Spleen (tissue), 11 donors: Measurements from ENCODE around the gene DGKH. TPM values are rescaled to one million over a fixed set of nuclear protein-coding genes. Genes with fewer than 3 reads are reported as not detected.

Experiments
- DNase-seq: peaks from one replicate; pipeline ENCODE4 v3.0.0-alpha.2; 2020
- H3K27ac ChIP-seq, 8 donors: fragments of 200-600 bp; sonication (generic) in 7 of 8; 1 replicate in 4 of 8; 2 replicates in 4 of 8; pipeline versions ENCODE4 v1.5.0 to v1.8.0; 2016 to 2021; ENCODE audit warnings: inconsistent platforms in 4 of 8, mild to moderate bottlenecking in 4 of 8, moderate library complexity in 1 of 8
- H3K27me3 ChIP-seq, 7 donors: fragments of 200-600 bp; sonication (generic) in 6 of 7; replicated peaks in 1 of 7; 1 replicate in 4 of 7; 2 replicates in 3 of 7; pipeline versions ENCODE4 v1.5.0 to v1.8.0; 2016 to 2021; ENCODE audit warnings: inconsistent platforms in 3 of 7, mild to moderate bottlenecking in 1 of 7
- H3K36me3 ChIP-seq, 6 donors: fragments of 200-600 bp; sonication (generic) in 5 of 6; 1 replicate in 4 of 6; 2 replicates in 2 of 6; pipeline versions ENCODE4 v1.5.0 to v1.8.0; 2016 to 2021; ENCODE audit warnings: inconsistent platforms in 2 of 6
- H3K4me1 ChIP-seq, 6 donors: fragments of 200-600 bp; sonication (generic) in 5 of 6; 1 replicate in 3 of 6; 2 replicates in 3 of 6; pipeline versions ENCODE4 v1.5.0 to v1.8.0; 2016 to 2021; ENCODE audit warnings: inconsistent platforms in 3 of 6
- H3K4me3 ChIP-seq, 8 donors: fragments of 200-600 bp; sonication (generic) in 7 of 8; 1 replicate in 4 of 8; 2 replicates in 4 of 8; pipeline versions ENCODE4 v1.5.0 to v1.8.0; 2016 to 2021; ENCODE audit warnings: inconsistent platforms in 4 of 8, mild to moderate bottlenecking in 4 of 8, moderate library complexity in 2 of 8
- H3K9me3 ChIP-seq, 8 donors: fragments of 200-600 bp; sonication (generic) in 7 of 8; 1 replicate in 4 of 8; 2 replicates in 4 of 8; pipeline versions ENCODE4 v1.5.0 to v1.8.0; 2016 to 2021; ENCODE audit warnings: inconsistent platforms in 4 of 8
- POLR2A ChIP-seq, 3 donors: fragments of 450-650 bp; IDR thresholded peaks; one replicate each; pipeline ENCODE4 v1.5.1; 2017; ENCODE audit warnings: antibody characterized with exemption in 3 of 3, mild to moderate bottlenecking in 1 of 3
- POLR2AphosphoS5 ChIP-seq, 3 donors: sonication (generic); formaldehyde crosslinking; IDR thresholded peaks; one replicate each; pipeline ENCODE4 v1.5.1; 2017; ENCODE audit warnings: antibody characterized with exemption in 3 of 3
- WGBS, 5 donors: extraction: QIAGEN DNeasy Blood & Tissue Kit in 3 of 5; methylation state at CpG; one replicate each; pipeline versions ENCODE4 v1.1.5 to v1.1.7; 2013 to 2018; 5-methylcytosine and 5-hydroxymethylcytosine counted together
- intact Hi-C: fragments of 100-400 bp; cut with DNase I; formaldehyde crosslinking; loops from one replicate; pipeline ENCODE4 v1.15.0; 2023; ENCODE audit warnings: low total_unique reads
- polyA plus RNA-seq, 3 donors: library from polyadenylated mRNA; stranded (reverse); fragments of 200-250 nt; gene quantifications; one replicate each; pipeline ENCODE4 v1.2.1, GENCODE V29; 2013
- total RNA-seq, 7 donors: library from RNA; depleted of rRNA in 3 of 7; stranded (reverse); fragments of >200 nt in 3 of 7; fragmentation: NEBNext Ultra II Directional in 4 of 7; extraction: Animal tissue kit (Norgen Biotek cat#: 25700) in 4 of 7; gene quantifications; one replicate each; pipeline versions ENCODE4 v1.1.0 to v1.2.1, GENCODE V29; 2016 to 2021
- TF ChIP-seq, protein P1 (sequence below), 11 experiments: fragments of 200-600 bp in 7 of 11; fragments of 450-650 bp in 4 of 11; sonication (generic) in 4 of 11; IDR thresholded peaks in 8 of 11; conservative IDR thresholded peaks in 3 of 11; 1 replicate in 7 of 11; 2 replicates in 4 of 11; pipeline versions ENCODE4 v1.4.0 to v1.8.0; 2016 to 2021; ENCODE audit warnings: antibody characterized with exemption in 11 of 11, inconsistent platforms in 4 of 11, mild to moderate bottlenecking in 1 of 11
- donor health status: healthy with polysubstance abuse.
- donor health status: DM: no; HTN: no; CAD: no; lungs with moderate emphysema.
- donor health status: DM: no; HTN: no; CAD: no.
- donor health status: Bipolar disorder and iron deficiency.
- donor health status: healthy.
- donor health status: DM: no; HTN: no; CAD: no.
- donor health status: DM: yes; HTN: yes; CAD: no.

The DGKH gene
- total and polyA plus RNA-seq, 10 donors = 0.52 to 15.3 (median 10.8) TPM

DNA sequence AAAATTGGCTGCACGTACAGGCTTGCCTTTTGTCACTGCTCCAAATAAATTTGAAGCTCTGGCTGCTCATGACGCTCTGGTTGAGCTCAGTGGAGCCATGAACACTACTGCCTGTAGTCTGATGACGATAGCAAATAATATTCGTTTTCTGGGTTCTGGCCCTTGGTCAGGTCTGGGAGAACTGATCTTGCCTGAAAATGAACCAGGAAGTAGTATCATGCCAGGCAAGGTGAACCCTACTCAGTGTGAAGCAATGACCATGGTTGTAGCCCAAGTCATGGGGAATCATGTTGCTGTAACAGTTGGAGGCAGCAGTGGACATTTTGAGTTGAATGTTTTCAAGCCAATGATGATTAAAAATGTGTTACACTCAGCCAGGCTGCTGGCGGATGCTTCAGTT lies 207.4 kb downstream of the DGKH start:
- TF ChIP-seq, protein P1, sequence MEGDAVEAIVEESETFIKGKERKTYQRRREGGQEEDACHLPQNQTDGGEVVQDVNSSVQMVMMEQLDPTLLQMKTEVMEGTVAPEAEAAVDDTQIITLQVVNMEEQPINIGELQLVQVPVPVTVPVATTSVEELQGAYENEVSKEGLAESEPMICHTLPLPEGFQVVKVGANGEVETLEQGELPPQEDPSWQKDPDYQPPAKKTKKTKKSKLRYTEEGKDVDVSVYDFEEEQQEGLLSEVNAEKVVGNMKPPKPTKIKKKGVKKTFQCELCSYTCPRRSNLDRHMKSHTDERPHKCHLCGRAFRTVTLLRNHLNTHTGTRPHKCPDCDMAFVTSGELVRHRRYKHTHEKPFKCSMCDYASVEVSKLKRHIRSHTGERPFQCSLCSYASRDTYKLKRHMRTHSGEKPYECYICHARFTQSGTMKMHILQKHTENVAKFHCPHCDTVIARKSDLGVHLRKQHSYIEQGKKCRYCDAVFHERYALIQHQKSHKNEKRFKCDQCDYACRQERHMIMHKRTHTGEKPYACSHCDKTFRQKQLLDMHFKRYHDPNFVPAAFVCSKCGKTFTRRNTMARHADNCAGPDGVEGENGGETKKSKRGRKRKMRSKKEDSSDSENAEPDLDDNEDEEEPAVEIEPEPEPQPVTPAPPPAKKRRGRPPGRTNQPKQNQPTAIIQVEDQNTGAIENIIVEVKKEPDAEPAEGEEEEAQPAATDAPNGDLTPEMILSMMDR (IDR thresholded peaks at IDR 0.05 in 8 of 11, conservative IDR thresholded peaks at IDR 0.05 in 3 of 11) = no peak
- TF ChIP-seq POLR2AphosphoS5 (IDR thresholded peaks at IDR 0.05) = no peak
- no peak for TF ChIP-seq POLR2A (IDR thresholded peaks at IDR 0.05)
- intact Hi-C loops = no loop called here
- DNase-seq = no peak
- Histone ChIP-seq H3K9me3 (no peaks in the 10 kb centered on the region), H3K36me3 (no peaks in the 10 kb centered on the region), H3K4me1 (no peaks in the 10 kb centered on the region), H3K4me3 (no peak overlapping the region), H3K27me3 (no peaks in the 10 kb centered on the region), H3K27ac (no peak overlapping the region)
- WGBS, 5 donors = 83 to 94% (median 90%) methylated on average over 5 of the region's 5 CpGs

DNA sequence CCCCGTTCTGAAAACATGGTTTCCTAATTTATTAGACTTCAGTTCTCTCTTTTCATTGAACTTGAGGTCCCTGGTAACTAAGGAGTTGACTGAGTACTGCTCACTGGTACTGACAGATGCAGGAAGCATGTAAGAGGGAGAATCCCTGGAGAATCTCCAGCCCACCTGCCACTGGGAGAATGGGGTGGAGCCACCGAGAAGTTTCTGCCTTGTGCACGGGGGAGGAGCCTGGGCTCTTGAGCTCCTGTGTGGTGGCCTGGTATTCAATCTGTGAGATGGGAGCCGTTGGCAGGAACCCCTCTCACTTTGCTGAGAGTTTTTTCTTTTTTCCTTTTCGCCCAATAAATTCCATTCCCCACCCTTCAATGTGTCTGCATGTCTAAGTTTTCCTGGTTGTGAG lies 210.3 kb downstream of the DGKH start:
- intact Hi-C loops = no loop called here
- H3K9me3 ChIP-seq = no peaks in the 10 kb centered on the region
- H3K4me3 ChIP-seq = no peak overlapping the region
- H3K4me1 ChIP-seq = no peaks in the 10 kb centered on the region
- 80 to 87% (median 83%) methylated on average over 5 of the region's 5 CpGs for WGBS, 5 donors
- DNase-seq = no peak
- H3K36me3 ChIP-seq = no peaks in the 10 kb centered on the region
- no peaks in the 10 kb centered on the region for H3K27me3 ChIP-seq
- H3K27ac ChIP-seq = no peak overlapping the region
- TF ChIP-seq, protein P1 (IDR thresholded peaks at IDR 0.05 in 8 of 11, conservative IDR thresholded peaks at IDR 0.05 in 3 of 11) = no peak
- TF ChIP-seq POLR2AphosphoS5 (IDR thresholded peaks at IDR 0.05) = no peak
- TF ChIP-seq POLR2A (IDR thresholded peaks at IDR 0.05) = no peak

DNA sequence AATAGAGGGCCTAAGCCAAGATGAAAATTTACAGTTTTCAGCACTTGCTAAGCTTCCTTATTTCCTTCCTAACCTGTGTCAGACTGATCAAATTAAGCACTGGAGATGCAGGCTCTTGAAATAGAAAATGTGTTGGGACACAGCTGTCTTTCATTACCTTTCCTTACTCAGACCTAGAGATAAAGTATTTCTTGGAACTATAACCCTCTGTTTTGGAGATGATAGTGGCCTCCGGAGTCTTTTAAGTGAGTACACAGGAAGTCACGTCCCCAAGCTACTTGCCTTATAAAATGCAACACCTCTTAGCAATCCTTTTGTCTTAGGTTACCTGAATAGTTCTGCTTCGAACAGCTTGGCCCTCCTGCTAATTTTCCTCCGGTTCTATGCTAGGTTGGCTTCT lies 211.1 kb downstream of the DGKH start:
- Histone ChIP-seq H3K27ac (no peak overlapping the region), H3K4me3 (no peak overlapping the region), H3K4me1 (no peaks in the 10 kb centered on the region), H3K36me3 (no peaks in the 10 kb centered on the region), H3K9me3 (no peaks in the 10 kb centered on the region), H3K27me3 (no peaks in the 10 kb centered on the region)
- DNase-seq = no peak
- intact Hi-C loops = no loop called here
- WGBS, 5 donors = 78 to 86% (median 84%) methylated on average over 4 of the region's 4 CpGs
- TF ChIP-seq POLR2A (IDR thresholded peaks at IDR 0.05) (no peak), POLR2AphosphoS5 (IDR thresholded peaks at IDR 0.05) (no peak)
- TF ChIP-seq, protein P1 (IDR thresholded peaks at IDR 0.05 in 8 of 11, conservative IDR thresholded peaks at IDR 0.05 in 3 of 11) = no peak

DNA sequence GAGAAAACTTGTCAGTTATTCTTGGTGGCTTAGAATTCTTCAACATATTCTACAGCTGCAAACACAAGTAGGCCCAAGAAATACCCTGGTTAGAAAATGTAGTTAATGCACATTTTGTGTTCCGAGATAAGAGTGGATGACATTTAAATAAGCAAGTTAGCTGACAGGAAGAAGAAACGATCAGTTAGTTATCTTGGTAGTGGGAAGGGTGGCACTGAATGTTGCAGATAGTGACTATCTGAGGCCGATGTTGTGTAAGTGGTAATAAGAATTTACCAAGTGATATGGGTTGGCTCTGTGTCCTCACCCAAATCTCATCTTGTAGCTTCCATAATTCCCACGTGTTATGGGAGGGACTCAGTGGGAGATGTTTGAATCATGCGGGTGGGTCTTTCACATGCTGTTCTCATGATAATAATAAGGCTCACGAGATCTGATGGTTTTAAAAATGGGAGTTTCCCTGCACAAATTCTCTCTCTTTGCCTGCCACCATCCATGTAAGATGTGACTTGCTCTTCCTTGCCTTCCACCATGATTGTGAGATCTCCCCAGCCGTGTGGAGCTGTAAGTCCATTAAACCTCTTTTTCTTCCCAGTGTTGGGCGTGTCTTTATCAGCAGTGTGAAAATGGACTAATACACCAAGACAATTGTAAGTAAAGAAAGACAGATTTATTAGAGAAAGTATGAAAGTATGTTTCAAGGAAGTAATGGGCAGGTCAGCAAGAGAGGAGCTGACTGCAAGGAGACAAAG lies 212.6 kb downstream of the DGKH start:
- Histone ChIP-seq H3K27me3 (no peaks in the 10 kb centered on the region), H3K36me3 (no peaks in the 10 kb centered on the region), H3K4me3 (no peak overlapping the region), H3K27ac (no peak overlapping the region), H3K4me1 (no peaks in the 10 kb centered on the region), H3K9me3 (no peaks in the 10 kb centered on the region)
- DNase-seq = no peak
- intact Hi-C loops = no loop called here
- TF ChIP-seq POLR2AphosphoS5 (IDR thresholded peaks at IDR 0.05) (no peak), POLR2A (IDR thresholded peaks at IDR 0.05) (no peak)
- TF ChIP-seq, protein P1 (IDR thresholded peaks at IDR 0.05 in 8 of 11, conservative IDR thresholded peaks at IDR 0.05 in 3 of 11) = no peak
- WGBS, 5 donors = 83 to 96% (median 91%) methylated on average over 8 of the region's 8 CpGs
